HG03565 (cell line): ENCODE measurements around the gene KIF5B.
"Not testable (repeated sequence)": the region's sequence is repeated elsewhere in the genome, so short reads cannot be mapped to it uniquely, and the experiment has no call there.

Experiments
- ATAC-seq: cut with Tn5 transposase; IDR thresholded peaks from one replicate; pipeline ENCODE4 v1.9.1; 2021; ENCODE audit warnings: mild to moderate bottlenecking, moderate library complexity; ENCODE audit not compliant: unreplicated experiment

KIF5B gene

DNA sequence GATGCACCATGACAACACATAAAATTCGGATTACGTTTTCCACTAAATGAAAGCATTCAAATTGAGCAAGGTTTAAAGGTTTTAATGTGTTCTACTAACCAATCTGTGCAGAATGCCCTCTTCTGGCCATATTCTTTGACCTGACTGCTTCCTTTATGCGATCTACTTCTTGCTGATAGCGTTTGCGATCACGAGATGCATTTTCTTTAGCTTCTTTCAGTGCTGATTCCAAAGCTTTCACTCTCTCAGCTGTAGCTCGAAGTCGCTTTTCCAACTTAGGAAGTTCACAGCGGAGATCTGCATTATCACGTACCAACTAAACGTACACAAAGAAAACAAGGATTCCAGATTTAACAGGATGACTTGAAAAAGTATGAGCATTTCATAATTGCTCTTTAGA, 39.2 kb downstream of the KIF5B start:
- ATAC-seq: no peak

- ATAC-seq: no peak
These were observed 40.8 kb downstream of the KIF5B start for GRCh38 chr10:32015386-32015785.

DNA sequence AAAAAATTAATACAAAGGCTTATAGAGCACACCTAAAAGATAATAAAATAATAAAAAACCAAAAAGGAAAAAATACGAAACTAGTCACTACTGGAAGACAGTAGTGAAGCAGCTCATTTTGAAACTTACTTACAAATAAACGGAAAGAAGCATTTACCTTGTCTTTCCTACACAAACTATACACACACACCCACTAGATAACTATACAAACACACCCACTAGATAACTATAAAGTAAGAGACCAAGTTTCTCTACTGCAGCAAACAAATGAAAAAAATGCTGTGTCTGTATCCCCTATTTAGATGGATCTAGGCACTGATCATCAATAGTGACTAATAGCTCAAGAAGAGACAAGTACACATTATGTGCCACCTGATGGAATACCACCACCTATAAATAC, 49.2 kb downstream of the KIF5B start:
- no peak for ATAC-seq

- no peak for ATAC-seq
These were observed 51.2 kb downstream of the KIF5B start for GRCh38 chr10:32005050-32005449.

DNA sequence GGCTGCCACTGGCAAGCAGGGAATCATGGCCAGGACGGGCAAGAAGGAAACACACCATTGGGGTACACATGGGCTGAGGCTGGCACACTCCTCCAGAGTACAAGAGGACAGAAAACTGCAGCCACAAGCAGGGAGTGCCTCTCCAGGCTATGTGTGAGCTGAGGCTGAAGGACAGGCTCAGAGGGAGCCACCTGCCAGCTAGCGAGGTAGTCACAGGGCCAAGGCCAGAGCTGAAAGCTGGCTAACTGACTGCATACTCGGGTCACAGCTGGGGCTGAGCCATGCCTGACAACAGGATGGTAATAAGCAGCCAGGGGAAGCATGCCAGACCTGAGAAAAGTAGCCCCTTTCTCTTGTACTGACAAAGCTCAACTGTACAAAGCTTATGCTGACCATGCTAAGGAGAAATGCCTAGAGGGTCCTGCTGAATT, 52.0 kb downstream of the KIF5B start:
- no peak for ATAC-seq

DNA sequence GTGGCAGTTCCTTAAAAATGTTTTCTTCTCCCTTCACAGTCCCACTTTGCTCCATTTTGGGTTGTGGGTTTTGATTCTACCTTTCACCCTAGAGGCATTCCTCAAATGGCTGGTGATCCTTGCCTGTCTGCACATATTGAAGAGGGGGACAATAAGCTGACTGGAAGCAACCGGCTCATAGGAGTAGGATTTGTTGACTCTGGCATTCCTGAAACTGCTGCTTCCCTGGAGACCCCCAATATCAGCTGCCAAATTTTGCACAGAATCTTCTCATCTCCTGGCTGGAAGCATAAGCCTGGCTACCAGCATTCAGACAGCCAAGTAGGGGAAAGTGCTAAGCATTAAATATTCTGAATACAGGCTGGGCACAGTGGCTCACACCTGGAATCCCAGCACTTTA, 53.7 kb downstream of the KIF5B start:
- no peak for ATAC-seq

- ATAC-seq: no peak
These were observed 55.3 kb downstream of the KIF5B start for GRCh38 chr10:32000937-32001336.

DNA sequence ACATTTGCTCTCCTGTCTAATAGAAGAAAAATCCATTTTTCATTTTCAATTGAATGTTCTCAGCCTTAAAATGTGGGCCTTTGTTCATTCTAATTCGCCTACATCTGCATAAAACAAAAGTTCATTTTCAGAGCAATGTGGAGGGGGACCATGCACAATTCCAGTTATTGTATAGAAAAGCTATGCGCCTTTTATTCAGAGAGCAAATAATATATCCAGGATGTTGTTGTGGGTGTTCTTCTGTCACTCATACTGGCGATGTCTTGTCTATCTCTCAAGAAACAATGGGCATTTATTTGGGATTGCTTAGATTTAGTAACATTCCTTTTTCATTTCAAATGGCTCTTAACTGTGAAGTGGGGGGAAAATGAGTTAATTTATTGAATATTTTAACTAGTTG, 56.4 kb downstream of the KIF5B start:
- ATAC-seq: no peak

DNA sequence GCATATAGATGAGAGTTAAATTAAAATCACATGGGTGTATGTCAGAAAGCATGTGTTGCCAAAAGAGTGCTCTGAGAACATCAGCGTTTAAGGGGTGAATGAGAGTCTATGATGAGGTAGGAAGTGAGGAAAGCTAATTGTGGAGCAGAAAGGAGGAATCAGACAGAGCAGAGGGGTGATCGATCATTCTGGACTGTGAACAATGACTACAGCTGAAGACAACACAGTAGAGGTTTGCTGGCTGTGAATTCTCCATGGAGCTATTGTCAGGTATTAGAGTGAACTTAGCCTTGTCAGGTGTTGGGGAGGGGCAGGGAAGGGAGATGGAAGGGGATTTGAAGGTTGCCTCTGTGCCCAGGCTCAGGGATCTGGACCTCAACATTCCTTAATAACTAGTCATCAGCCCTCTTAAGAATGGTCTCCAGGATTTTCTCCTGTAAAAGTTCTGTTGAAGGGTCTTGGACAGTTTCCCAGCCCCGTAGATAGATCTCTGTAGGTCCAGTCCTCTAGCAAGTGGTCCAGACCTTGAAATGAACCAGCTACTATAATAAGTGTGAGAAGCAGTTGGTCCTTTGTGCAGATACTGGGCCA, 57.1 kb downstream of the KIF5B start:
- no peak for ATAC-seq

DNA sequence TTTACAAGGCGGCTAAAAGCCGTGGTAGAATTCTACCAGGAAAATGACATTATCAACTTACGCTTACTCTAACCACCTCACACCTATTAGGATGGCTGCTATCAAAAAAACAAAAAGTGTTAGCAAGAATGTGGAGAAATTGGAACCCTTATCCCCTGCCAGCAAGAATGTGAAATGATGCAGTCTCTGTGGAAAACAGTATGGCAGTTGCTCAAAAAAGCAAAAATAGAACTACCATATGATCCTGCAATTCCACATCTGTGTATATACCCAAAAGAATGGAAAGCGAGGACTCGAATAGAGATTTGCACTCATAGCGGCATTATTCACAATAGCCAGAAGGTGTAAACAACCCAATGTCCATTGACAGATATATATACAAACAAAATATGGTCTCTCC, 61.3 kb downstream of the KIF5B start:
- ATAC-seq: no peak

- ATAC-seq: no peak
These were observed 65.3 kb downstream of the KIF5B start for GRCh38 chr10:31990937-31991336.

- ATAC-seq: not testable (repeated sequence)
These were observed 68.4 kb downstream of the KIF5B start for GRCh38 chr10:31987786-31988185.

GRCh38 chr10:31982111-31982510, 74.1 kb downstream of the KIF5B start:
- ATAC-seq: no peak

- ATAC-seq: no peak
These were observed 75.8 kb downstream of the KIF5B start for GRCh38 chr10:31980471-31980870.

DNA sequence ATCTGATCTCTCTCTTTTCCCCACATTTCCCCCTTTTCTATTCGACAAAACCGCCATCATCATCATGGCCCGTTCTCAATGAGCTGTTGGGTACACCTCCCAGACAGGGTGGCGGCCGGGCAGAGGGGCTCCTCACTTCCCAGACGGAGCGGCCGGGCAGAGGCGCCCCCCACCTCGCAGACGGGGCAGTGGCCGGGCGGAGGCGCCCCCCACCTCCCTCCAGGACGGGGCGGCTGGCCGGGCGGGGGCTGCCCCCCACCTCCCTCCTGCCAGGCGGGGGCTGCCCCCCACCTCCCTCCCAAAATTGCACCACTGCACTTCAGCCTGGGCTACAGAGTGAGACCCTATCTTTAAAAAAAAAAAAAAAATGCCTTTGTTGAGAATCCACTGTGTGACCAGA, 77.2 kb downstream of the KIF5B start:
- ATAC-seq: not testable (repeated sequence)

DNA sequence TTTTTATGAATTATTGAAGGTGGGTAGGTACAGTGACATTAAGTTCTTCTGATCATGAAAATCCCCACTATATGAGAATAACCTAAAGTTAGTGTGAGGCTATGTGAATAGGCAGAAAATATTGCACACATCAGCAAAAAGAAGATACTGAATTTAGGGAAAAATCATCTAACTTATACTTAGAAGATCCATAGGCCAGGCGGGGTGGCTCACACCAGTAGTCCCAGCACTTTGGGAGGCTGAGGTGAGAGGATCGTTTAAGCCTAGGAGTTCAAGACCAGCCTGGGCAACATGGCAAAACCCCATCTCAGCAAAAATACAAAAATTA, 78.1 kb downstream of the KIF5B start:
- ATAC-seq: no peak

GRCh38 chr10:31977440-31978155, 78.6 kb downstream of the KIF5B start:
- no peak for ATAC-seq

DNA sequence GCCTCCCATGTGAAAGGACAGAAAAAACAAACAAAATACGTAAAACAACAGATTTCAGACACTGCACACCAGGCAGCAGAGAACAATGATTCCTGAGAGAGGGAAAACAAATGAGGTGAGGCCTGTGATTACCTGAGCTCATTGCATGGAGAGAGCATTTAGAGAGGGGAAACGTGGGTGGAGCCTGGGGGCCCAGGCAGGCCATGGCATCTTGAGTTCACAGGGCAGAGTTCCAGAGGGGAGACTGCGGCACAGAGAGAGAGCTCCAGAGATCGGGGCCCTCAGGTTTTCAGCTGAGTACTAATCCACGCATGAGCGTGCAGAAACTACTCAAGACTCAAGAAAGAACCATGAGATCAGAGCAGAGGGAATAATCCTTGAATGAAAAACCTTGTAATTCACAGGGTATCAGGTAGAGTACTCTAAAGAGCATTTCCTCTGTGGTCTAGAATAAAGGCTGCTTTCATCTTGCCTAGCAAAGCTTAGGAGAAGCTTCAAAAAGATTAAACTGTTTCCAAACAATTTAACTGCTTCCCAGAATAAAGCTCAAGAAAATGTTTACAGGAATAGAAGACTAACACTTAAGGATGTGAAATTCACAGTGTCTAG, 81.0 kb downstream of the KIF5B start:
- ATAC-seq: no peak

- ATAC-seq: no peak
These were observed 81.6 kb downstream of the KIF5B start for GRCh38 chr10:31974434-31975124.

- ATAC-seq: no peak
These were observed 83.6 kb downstream of the KIF5B start for GRCh38 chr10:31972519-31973041.

- not testable (repeated sequence) for ATAC-seq
These were observed 86.4 kb downstream of the KIF5B start for GRCh38 chr10:31969847-31970246.

- no peak for ATAC-seq
These were observed 92.6 kb downstream of the KIF5B start for GRCh38 chr10:31963589-31963980.
